HG03108 (cell line): ENCODE data around the gene STRN.
"Not testable (repeated sequence)": the region's sequence is repeated elsewhere in the genome, so short reads cannot be mapped to it uniquely, and the experiment has no call there.

Source experiments
- ATAC-seq: cut with Tn5 transposase; IDR thresholded peaks from one replicate; pipeline ENCODE4 v1.9.1; 2021; ENCODE audit warnings: moderate library complexity; ENCODE audit not compliant: unreplicated experiment

Gene STRN

DNA sequence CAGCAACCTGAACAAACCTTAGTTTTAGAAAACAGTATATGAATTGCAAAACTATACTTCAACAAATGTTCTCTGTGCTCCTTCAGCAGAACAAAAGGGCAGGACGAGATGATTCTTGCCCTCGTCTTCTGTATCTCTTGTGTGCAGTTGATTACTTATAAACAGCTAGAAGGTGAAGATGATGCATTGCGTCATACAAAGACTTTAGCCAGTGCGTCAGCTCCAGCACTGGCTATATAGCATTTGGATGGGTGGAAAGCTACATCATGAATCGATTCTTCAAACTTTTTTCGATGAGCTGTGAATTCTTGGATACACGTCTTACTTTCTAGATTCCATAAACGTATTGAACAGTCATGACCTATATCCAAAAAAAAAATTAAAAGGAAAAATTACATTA is 117.1 kb downstream of the STRN start:
- ATAC-seq, result no peak

DNA sequence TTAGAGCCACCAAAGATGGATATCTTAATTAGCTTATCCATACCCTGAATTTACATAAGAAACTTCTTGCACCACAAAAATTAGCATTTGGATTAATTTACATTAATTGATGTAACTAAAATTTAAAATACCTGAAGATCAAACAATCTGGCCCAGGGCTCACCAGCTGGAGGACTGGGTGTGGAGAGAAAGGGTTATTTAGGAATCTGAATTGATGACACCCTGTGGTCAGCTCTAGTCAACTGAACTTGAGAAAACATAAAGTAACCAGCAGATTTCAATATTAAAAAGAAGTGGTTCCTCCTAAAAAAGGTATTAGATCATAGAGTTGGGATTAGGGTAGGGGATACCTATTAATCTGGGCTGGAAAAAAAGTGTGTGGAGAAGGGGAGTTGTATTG is 122.5 kb downstream of the STRN start:
- ATAC-seq, result no peak

DNA sequence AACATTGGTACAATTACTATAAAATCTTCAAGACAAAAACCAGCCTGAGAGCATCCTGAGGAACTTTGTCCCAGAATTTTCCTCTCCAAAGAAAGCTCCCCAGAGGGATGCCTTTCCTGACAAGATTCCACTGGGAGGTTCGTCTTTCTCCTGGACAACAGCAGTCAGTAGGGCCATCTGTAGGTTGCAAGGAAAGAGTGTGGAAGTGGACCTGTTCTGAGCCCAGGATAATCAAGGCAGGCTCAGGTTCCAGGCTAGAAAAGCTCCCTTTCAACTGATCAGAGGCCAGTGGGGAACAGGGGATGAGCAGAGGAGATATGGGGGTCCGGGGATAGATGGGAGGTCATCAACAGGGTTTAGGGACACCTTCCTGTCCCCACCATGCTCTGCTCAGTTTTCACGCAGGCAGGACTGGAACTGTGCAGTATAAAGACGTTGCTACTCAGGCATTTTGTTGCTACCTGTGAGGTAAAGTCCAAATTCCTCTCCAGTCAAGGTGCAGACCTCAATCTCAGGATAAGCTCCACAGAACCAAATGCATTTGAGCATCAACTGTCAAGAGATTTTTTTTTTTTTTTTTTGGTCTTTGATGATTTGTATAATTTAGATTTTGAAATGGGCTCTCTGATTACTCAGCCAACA is 126.2 kb downstream of the STRN start:
- no peak for ATAC-seq

DNA sequence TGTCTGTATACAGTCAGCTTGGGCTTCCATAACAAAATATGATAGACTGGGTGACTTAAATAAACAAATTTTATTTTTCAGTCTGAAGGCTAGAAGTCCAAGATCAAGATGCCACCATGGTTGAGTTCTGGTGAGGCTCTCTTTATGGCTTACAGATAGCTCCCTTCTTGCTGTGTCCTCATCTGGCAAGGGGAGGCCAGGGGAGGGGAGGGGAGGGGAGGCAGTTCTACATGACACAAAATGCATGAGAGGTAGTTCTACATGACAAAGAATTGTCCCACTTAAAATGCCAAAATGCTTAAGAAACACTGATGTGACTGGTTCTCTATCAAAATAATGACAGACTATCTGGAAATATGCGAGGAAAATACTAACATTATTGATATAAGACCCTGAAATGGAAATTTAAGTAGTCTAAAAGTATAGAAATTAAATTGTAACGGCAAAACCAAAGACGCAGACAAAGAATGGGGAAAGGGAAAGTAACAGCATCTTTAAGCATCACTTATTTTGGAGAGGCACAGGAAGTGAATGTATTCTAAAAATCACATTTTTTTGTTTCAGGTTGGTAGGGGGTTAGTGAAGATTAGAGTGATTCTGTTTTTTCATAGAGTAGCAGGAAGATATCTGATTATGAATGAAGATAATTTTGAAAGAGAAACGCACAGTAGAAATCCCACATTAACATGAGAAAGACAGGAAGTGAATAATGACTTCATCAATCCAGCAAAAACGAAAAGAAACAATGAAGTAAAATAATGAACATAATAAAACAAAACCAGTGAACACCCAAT is 131.4 kb downstream of the STRN start:
- ATAC-seq, result no peak

DNA sequence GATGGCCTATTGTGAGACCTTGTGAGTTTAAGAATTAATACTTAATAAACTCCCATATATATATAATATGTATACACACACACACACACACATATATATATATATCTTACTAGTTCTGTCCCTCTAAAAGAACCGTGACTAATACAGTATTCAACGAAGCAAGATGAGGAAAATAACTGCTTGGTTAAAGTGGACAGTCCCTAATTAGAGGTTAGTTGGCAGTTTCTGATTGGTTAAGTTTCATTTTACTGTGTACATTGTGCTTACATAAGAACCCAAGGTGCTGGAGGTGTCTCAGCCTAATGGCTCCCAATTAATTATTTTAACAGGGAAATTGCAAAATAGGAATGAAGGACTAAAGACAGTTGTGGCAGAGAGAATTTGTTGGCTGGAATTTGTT is 132.1 kb downstream of the STRN start:
- no peak for ATAC-seq

DNA sequence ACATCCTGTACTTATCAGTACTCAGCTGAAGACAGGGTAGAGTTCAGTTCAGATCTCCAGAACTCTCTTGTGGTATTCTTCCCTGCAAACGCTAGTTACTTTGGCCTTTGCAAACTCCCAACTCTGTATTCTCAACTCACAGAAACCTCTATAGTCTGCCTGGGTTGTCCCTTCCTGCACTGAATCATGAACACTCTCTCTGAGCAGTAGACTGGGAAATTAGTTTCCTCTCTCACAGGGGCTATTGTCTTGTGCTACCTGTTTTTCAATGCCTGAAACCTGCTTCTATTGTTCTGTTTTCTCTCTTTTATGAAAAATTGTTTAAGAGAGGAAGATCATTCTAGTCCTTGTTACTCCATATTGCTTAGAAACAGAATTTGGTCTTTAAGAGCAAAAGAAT is 135.2 kb downstream of the STRN start:
- ATAC-seq, result no peak

DNA sequence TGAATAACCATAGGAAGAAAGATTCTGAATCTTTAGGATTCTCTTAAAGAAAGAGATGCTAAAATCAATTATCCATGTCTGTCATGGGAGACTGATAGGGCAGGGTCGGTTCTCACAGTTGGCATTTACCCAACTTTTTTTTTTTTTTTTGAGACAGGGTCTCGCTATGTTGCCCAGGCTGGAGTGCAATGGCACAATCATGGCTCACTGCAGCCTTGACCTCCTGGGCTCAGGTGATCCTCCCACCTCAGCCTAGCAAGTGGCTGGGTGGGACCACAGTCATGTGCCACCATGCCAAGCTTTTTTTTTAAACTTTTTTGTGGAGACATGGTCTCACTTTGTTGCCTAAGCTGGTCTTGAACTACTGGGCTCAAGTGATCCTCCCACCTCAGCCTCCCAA is 141.7 kb downstream of the STRN start:
- ATAC-seq, result not testable (repeated sequence)

DNA sequence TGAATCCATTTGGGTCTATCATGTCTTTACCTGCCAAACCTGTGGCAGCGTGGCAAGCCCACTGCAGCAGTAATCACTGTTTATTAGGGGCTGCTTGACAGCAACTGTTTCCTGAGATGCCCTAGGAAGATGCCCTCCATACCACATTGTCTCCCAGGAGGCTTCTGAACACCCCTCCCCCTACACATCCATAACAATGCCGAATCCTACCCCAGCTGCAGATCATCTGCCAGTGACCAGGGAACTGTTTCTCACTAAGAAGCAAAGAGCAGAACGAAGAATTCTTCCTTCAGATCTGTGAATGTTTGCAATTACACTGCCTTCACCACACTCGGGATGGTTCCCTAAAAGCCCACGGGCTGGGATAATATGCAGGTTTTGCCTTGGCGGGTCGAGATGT is 142.1 kb downstream of the STRN start:
- ATAC-seq, result no peak

DNA sequence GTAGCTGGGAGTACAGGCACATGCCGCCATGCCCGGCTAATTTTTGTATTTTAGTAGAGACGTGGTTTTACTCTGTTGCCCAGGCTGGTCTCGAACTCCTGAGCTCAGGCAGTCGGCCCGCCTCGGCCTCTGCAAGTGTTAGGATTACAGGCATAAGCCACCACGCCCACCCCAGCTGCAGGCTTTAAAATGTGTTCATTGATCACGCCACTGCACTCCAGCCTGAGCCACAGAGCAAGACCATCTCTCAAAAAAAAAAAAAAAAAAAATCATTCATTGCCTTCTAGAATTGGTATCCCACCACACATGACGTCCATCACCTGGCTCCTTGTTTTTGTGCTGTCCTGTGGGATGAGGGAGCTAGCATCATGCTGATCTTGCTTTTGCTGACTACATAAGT is 142.5 kb downstream of the STRN start:
- no peak for ATAC-seq

DNA sequence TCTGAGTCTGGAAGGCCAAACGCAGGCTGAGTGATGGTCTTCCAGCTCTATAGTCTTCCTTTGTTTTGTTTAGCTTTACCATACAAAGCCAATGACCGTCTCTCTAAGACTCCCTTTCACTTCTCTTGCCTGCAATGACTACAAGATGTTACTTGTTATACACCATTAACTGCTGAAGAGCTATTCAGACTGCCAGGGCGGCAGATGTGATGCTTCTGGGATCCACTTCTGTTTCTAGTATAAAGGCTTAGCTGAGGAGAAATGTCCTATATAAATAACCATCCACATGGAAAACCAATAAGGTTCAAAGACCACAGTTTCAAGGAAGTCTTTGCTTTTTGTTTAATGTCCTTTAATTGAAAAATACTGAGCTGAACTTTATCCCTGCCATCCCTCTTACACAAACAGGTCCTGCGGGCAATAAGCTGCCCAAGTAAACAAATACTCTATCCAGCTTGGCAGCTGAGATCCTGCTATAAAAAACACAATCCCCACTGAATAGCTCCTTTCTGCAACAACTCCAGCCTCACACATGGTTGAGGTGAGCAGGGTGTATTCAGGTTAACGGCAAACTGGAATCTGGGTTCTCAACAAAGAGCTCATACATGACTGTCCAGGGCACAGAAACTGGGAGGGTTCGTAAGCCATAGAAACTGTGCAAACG is 145.3 kb downstream of the STRN start:
- ATAC-seq, result no peak

DNA sequence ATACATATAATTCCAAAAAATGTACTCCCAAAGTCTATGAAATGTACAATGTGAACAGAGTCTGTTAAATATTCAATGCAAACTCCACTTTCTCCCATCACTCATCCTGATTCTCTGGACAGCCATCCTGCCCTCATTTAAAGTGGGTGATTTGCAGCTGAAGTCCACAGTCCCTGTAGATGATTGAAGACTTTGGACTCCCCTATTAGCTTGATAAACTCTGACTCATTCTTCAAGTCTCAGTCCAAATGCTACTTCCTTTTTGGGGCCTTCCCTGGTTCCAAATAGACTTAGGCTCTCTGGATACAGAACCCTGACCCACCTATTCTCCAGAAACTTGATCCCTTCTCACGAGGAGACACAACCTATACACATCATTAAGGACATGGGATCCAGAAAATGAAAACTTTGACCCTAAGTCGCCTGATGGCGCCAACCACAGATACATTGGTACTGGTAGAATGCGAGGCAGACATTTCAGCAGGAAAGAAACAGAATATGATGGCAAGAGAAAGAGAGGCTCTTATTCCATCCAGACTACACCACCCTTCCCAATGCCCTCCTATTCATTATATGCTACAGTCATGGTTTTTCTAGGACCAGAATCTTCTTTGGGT is 147.1 kb downstream of the STRN start:
- ATAC-seq, result no peak

DNA sequence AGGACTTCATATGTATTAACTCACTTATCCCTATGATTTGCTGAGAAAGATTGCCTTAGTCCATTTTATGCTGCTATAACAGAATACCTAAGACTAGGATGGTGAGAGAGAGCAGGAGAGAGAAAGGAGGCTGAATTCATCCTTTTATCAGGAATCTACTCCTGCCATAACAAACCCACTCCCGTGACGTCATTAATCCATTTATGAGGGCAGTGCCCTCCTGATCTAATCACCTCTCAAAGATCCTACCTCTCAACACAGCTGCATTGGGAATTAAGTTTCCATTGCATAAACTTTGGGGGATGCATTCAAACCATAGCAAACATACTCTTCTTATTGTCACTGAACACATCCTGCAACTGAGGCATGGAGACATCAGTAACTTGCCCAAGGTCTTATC is 147.8 kb downstream of the STRN start:
- ATAC-seq, result no peak

DNA sequence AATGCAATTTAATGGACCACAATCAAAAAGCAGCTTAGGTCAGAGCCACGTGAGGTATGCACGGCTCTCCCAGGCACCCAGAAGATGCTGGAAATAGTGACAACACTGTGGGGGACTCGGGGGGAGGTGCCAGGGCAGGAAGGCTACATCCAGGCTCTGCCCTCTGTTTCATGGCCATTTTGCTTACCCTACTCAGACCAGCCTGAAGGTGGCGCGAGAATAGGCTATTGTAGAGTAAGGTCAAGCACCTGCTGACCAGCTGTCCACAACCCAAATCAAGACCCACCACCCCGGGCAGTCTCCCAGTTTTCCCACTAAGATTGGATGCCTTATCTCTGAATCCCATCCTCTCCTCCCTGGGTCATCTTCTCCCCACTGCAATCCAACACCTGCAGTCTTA is 154.1 kb downstream of the STRN start:
- no peak for ATAC-seq

DNA sequence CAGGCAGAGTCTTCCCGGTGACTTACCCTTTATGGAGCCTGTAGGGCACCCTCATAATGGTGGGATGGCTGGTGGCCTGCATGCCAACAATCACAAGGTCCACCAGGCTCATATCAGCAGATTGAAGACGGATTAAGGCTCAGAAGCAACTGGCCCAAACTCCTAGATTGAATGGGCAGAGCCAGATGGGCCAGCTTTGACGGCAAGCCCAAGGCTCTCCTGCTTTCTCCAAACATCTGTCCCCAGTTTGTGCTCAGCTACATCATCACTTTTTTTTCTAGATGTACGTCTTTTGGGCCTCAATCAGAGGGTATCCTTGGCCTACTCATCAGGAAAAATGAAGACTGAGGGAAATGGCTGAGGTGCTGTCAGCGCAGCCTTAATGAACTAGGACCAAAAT is 155.3 kb downstream of the STRN start:
- ATAC-seq, result no peak

DNA sequence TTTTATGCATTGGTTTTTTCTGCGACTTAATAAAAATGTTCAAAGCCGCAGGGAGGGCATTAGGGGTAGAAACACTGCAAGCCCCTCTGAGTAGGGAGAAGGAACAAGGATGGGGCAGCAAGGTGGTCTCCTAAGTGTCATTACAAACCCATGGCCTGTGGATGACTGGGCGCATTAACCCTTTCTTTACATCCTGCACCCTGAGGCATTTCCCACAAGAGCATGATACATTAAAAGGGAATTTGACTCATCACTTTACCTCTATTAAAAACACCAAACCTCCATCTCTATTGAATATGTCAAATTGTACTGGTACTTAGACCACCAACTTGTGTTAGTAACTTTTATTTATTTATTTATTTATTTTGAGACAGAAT is 157.3 kb downstream of the STRN start:
- no peak for ATAC-seq

DNA sequence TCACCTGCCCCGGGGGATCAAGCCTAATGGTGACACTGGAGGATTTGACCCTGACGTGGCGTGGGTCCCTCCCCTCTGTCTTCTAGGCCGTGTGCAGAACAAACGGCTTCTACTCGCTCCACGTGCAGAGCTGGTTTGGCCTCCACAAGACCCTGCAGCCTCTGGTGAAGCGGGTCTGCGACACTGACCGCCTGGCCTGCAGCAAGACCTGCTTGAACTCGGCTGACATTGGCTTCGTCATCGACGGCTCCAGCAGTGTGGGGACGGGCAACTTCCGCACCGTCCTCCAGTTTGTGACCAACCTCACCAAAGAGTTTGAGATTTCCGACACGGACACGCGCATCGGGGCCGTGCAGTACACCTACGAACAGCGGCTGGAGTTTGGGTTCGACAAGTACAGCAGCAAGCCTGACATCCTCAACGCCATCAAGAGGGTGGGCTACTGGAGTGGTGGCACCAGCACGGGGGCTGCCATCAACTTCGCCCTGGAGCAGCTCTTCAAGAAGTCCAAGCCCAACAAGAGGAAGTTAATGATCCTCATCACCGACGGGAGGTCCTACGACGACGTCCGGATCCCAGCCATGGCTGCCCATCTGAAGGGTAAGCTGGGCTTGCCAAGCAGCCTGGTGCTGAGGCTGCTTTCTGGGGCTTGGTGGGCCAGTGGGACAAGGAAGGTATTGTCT is 157.8 kb downstream of the STRN start:
- ATAC-seq, result no peak

DNA sequence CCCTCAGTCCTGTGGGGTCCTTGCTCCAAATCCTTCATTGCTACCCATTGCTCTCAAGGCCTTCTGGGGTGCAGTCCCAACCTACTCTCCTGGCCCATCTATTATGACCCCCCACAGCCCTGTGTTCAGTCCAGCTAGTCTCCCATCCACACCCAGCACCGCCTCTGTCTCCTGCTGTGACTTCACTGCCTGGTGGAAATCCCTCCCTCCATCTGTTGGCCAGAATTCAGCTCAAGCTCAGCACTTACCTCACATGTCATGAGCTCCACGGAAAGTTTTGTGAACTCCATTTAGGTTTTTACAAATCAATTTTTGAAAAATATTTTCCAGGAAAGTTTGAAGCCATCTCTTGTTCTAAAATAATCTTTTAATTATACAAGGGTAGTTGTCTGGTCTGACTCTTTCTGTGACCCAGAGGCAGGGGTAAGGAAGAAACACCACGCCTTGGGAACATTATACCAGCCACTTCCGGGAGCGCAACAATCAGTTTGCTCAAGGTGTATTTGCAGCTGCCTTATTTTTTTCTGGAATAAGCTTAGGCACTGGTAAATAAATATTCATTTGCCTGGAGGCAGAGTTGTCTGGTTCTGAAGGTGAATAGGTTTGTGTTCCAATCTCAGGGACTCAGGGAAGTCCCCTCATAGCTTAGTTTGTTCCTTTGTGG is 159.0 kb downstream of the STRN start:
- no peak for ATAC-seq

DNA sequence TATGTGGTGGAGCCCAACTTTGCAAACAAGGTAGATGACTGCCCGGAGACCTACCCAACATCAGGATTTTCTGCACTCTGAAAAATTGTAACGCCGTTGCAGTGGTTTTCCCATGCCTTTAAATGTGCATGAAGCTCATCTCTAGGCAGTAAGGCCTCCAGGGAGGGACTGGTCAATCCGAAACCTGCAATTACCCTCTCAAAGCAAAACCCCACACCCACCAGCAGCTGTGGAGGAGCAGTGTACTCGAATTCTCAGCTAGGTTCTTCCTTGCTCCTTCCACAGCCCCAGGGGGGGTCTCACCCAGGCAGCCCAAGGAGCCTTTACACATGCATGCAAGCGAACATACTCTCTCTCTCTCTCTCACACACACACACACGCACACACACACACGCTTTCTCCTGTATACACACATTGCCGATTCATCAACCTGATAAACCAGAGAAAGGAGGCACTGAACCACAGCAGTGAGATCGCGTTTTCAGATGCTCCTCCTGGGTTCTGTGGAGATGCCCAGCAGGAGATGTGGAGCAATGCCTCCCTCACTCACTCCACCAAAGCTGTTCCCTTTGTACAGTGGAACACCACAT is 160.6 kb downstream of the STRN start:
- no peak for ATAC-seq

DNA sequence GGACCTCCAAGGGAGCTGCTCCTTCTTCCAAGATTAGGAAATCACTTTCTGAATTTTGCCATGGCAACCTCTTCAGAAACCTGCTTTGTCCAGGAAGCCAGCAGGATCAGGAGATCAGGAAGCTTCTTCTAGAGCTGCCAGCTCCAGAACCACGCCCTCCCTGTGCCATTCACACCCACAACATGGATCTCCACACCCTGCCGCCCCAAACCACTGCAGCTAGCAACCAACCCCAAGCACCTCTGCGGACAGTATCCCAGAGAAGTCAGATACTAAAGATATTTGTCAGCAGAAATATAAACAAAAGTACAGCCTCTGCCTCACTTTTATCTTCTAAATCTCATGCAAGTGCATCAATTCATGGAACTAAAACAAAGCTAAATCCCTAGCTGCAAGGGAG is 163.4 kb downstream of the STRN start:
- no peak for ATAC-seq

DNA sequence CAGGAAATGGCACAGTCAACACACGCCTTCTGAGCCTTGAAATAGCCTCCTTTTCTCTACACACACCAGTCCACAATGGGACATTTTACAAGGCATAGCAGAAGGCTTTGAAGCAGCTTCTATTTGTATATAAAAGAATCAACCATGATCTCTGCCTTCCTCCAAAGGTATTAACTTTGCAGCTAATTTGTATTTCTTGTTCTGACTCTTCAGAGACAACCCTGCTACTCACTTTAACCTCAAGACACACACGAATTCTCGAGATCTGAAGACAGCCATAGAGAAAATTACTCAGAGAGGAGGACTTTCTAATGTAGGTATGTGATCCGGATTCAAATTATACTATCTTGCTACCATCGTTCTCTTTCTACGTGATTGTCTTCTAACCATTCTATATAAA is 165.2 kb downstream of the STRN start:
- ATAC-seq, result no peak
